A549 (cell line): Measurements from ENCODE around the gene GPATCH1. TPM values are rescaled to one million over a fixed set of nuclear protein-coding genes. Genes with fewer than 3 reads are reported as not detected.
A peak's percentile ranks its signal among the peaks of the same experiment; 100 is the strongest.

Experiments used
- ATAC-seq, 2 experiments: fragments of 200-7000 bp in 1 of 2; fragments of >200 bp in 1 of 2; cut with Nextera tagmentation in 1 of 2; cut with Tn5 transposase in 1 of 2; 3 replicates each; pipeline versions ENCODE4 v1.8.0 to v1.9.1; 2018 to 2020; ENCODE audit warnings: mild to moderate bottlenecking in 1 of 2, moderate library complexity in 1 of 2
- CTCF ChIA-PET: fragments of 300-600 bp; sonication (Branson Sonifier 250); formaldehyde crosslinking; extraction: SDS; loops from one replicate; lab custom pipeline; 2021; ENCODE audit warnings: antibody characterized with exemption, inconsistent platforms; lab: Yijun Ruan, JAX
- POLR2A ChIA-PET: fragments of 350-600 bp; formaldehyde crosslinking; extraction: SDS; loops from one replicate; lab custom pipeline; 2021; ENCODE audit warnings: antibody characterized with exemption, inconsistent platforms; lab: Yijun Ruan, JAX
- DNase-seq, 2 experiments: peaks; one replicate each; pipeline versions ENCODE4 v3.0.0 to v3.0.0-alpha.2; 2011 to 2016; ENCODE audit warnings: low read depth in 1 of 2, low spot score in 1 of 2
- FAIRE-seq: peaks from 2 replicates; lab custom pipeline; 2011; peaks lifted over from hg19 to GRCh38; lab: Jason Lieb, UNC
- H3K27ac ChIP-seq, 2 experiments: fragments of >200 bp; sonication (Bioruptor Twin); formaldehyde crosslinking; 3 replicates each; pipeline ENCODE4 v1.5.1; 2016 to 2017
- H3K4me1 ChIP-seq: fragments of >200 bp; sonication (Bioruptor Twin); formaldehyde crosslinking; 3 replicates; pipeline ENCODE4 v1.6.1; 2016
- H3K4me2 ChIP-seq: fragments of >200 bp; sonication (Bioruptor Twin); formaldehyde crosslinking; 3 replicates; pipeline ENCODE4 v1.6.1; 2016
- H3K4me3 ChIP-seq: fragments of >200 bp; sonication (Bioruptor Twin); formaldehyde crosslinking; 3 replicates; pipeline ENCODE4 v1.5.1; 2016
- H3K9me3 ChIP-seq: fragments of >200 bp; sonication (Bioruptor Twin); formaldehyde crosslinking; 3 replicates; pipeline ENCODE4 v1.6.1; 2016
- ATOH8 ChIP-seq: fragments of 250-450 bp; sonication (Bioruptor Pico); IDR thresholded peaks from 2 replicates; pipeline ENCODE4 v1.5.0; 2020; ENCODE audit warnings: low read depth, mild to moderate bottlenecking, moderate library complexity
- BHLHE40 ChIP-seq: IDR thresholded peaks from 2 replicates; pipeline ENCODE4 v1.6.1; 2012; ENCODE audit warnings: low read depth, low read length, inconsistent platforms
- CBX8 ChIP-seq: fragments of 200-600 bp; sonication (generic); IDR thresholded peaks from 2 replicates; pipeline ENCODE4 v1.6.1; 2016
- EHMT2 ChIP-seq: fragments of 200-600 bp; sonication (generic); IDR thresholded peaks from 2 replicates; pipeline ENCODE4 v1.6.1; 2016; ENCODE audit warnings: antibody characterized with exemption, low read depth, mild to moderate bottlenecking, moderate library complexity
- ESRRA ChIP-seq: fragments of 150-350 bp; IDR thresholded peaks from 2 replicates; pipeline ENCODE4 v1.6.1; 2014; ENCODE audit warnings: mild to moderate bottlenecking, low read length, borderline replicate concordance
- FOXS1 ChIP-seq: fragments of 250-450 bp; sonication (Bioruptor Pico); IDR thresholded peaks from 2 replicates; pipeline ENCODE4 v1.5.0; 2020; ENCODE audit warnings: mild to moderate bottlenecking, moderate library complexity
- GATA3 ChIP-seq: IDR thresholded peaks from 2 replicates; pipeline ENCODE4 v1.6.1; 2012; ENCODE audit warnings: borderline replicate concordance
- HEYL ChIP-seq: fragments of 250-450 bp; sonication (Bioruptor Pico); IDR thresholded peaks from 2 replicates; pipeline ENCODE4 v1.8.0; 2021; ENCODE audit warnings: mild to moderate bottlenecking, moderate library complexity
- HOXB13 ChIP-seq: fragments of 250-450 bp; sonication (Bioruptor Pico); IDR thresholded peaks from 2 replicates; pipeline ENCODE4 v1.5.0; 2020; ENCODE audit warnings: low read depth, mild to moderate bottlenecking, moderate library complexity
- HOXB5 ChIP-seq: fragments of 250-450 bp; sonication (Bioruptor Pico); IDR thresholded peaks from 2 replicates; pipeline ENCODE4 v1.5.0; 2020; ENCODE audit warnings: mild to moderate bottlenecking, moderate library complexity
- JUNB ChIP-seq: fragments of >200 bp; sonication (Bioruptor Twin); formaldehyde crosslinking; IDR thresholded peaks from 2 replicates; pipeline ENCODE4 v1.6.1; 2016
- KDM5A ChIP-seq: fragments of 200-600 bp; sonication (generic); IDR thresholded peaks from 2 replicates; pipeline ENCODE4 v1.6.1; 2016; ENCODE audit warnings: antibody characterized with exemption, mild to moderate bottlenecking
- NFE2L2 ChIP-seq: fragments of 150-350 bp; conservative IDR thresholded peaks from 2 replicates; pipeline ENCODE4 v1.6.1; 2014; ENCODE audit warnings: low read length
- NR3C1 ChIP-seq: fragments of >200 bp; sonication (Bioruptor Twin); formaldehyde crosslinking; IDR thresholded peaks from 3 replicates; pipeline ENCODE4 v1.6.1; 2017
- POLR2A ChIP-seq: IDR thresholded peaks from 2 replicates; pipeline ENCODE4 v1.6.1; 2012; ENCODE audit warnings: mild to moderate bottlenecking, low read length
- POLR2AphosphoS2 ChIP-seq: conservative IDR thresholded peaks from 2 replicates; pipeline ENCODE4 v1.6.1; 2012; ENCODE audit warnings: low read length, improper control_type of control experiment, inconsistent platforms
- RAD21 ChIP-seq, 2 experiments: fragments of >200 bp in 1 of 2; sonication (Bioruptor Twin) in 1 of 2; formaldehyde crosslinking in 1 of 2; IDR thresholded peaks in 1 of 2; conservative IDR thresholded peaks in 1 of 2; 2 replicates in 1 of 2; 3 replicates in 1 of 2; pipeline ENCODE4 v1.6.1; 2012 to 2018; ENCODE audit warnings: inconsistent platforms in 1 of 2
- SMC3 ChIP-seq: fragments of >200 bp; sonication (Bioruptor Twin); formaldehyde crosslinking; IDR thresholded peaks from 3 replicates; pipeline ENCODE4 v1.6.1; 2018; ENCODE audit warnings: inconsistent platforms
- SREBF2 ChIP-seq: fragments of 450-650 bp; IDR thresholded peaks from 2 replicates; pipeline ENCODE4 v1.6.1; 2014; ENCODE audit warnings: mild to moderate bottlenecking, moderate library complexity
- USF2 ChIP-seq: fragments of 450-650 bp; IDR thresholded peaks from 2 replicates; pipeline ENCODE4 v1.6.1; 2014; ENCODE audit warnings: antibody characterized with exemption
- ZC3H11A ChIP-seq: fragments of 450-650 bp; IDR thresholded peaks from 2 replicates; pipeline ENCODE4 v1.6.1; 2014; ENCODE audit warnings: antibody characterized with exemption, mild to moderate bottlenecking
- WGBS: methylation state at CpG from one replicate; pipeline ENCODE4 v1.1.6; 2017; ENCODE audit errors: missing lambda C conversion rate; 5-methylcytosine and 5-hydroxymethylcytosine counted together
- polyA plus RNA-seq, 4 experiments: library from polyadenylated mRNA; depleted of rRNA in 3 of 4; stranded (reverse); fragments of >200 nt; fragmentation: RNase III in 1 of 4; extraction: RNeasy Plus Mini Kit Qiagen cat#74134 plus additional on column Dnase treatment in 1 of 4; gene quantifications; 2 replicates in 3 of 4; 3 replicates in 1 of 4; pipeline ENCODE4 v1.2.3, GENCODE V29; 2011 to 2017
- TF ChIP-seq, protein P1 (sequence below): fragments of >200 bp; sonication (Bioruptor Twin); formaldehyde crosslinking; IDR thresholded peaks from 2 replicates; pipeline ENCODE4 v1.6.1; 2016
- TF ChIP-seq, protein P2 (sequence below): fragments of >200 bp; sonication (Bioruptor Twin); formaldehyde crosslinking; IDR thresholded peaks from 3 replicates; pipeline ENCODE4 v1.5.1; 2016

Gene GPATCH1
- polyA plus RNA-seq, 2 of the 4 experiments (the other 2 are of a cell fraction), result 12.1 to 24.2 TPM

DNA sequence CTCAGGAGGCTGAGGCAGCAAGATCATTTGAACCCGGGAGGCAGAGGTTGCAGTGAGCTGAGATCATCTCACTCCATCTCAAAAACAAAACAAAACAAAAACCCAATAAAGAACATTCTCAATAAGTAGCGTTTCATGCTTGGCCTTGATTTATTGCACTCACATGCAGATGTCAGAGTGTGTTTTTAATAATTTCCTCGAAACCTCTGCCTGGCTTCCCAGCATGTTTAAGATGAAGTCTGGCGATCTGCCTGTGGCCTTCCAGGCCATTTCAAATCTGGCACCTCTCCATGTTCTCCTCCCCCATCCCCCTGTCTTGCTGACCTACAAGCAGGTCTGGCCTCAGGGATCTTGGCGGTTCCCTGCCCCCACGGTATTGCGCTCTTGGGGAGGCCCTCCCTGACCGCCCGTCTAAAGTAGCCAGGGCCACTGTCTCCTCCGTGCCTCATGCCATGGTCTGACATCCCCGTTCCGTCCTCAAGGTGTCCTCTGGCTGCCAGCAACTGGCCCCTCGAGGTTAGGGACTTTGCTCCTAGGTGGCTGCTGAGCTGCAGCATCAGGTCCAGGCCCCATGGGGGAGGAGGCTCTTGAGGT is 52.6 kb downstream of the GPATCH1 start:
- no peak overlapping the region for H3K27ac ChIP-seq

GRCh38 chr19:33134571-33135041 is 53.6 kb downstream of the GPATCH1 start:
- H3K4me3 ChIP-seq, result no peak overlapping the region
- TF ChIP-seq ATOH8 (CRISPR knock-in tag) (no peak), NR3C1 (no peak), ZC3H11A (no peak), USF2 (no peak), SREBF2 (no peak), KDM5A (no peak), FOXS1 (no peak), ESRRA (no peak), HOXB5 (no peak), SMC3 (no peak), BHLHE40 (no peak)
- TF ChIP-seq, protein P1, sequence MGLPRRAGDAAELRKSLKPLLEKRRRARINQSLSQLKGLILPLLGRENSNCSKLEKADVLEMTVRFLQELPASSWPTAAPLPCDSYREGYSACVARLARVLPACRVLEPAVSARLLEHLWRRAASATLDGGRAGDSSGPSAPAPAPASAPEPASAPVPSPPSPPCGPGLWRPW, result no peak
- POLR2A ChIA-PET, result no interaction called here
- no peak for FAIRE-seq
- WGBS, result 88% methylated on average over 29 of the region's 38 CpGs
- DNase-seq, result no peak
- CTCF ChIA-PET, result interaction anchor here (0.6 to 8.8 kb wide), 6 partner anchors 8 to 159 kb away, joined by 3 to 87 read pairs (median 5); no protein-coding TSS in a partner anchor
- ATAC-seq, result no peak
- H3K4me2 ChIP-seq, result no peak overlapping the region
- no peak overlapping the region for H3K27ac ChIP-seq
- no peaks in the 10 kb centered on the region for H3K9me3 ChIP-seq
- H3K4me1 ChIP-seq, result peaks cover 9% of the 10 kb centered on the region; the same call in 2 of the 3 replicates

More for the DNA sequence above, 52.6 kb downstream of the GPATCH1 start:
- Histone ChIP-seq H3K9me3 (no peaks in the 10 kb centered on the region), H3K4me2 (no peak overlapping the region), H3K4me1 (peaks cover 9% of the 10 kb centered on the region; the same call in 2 of the 3 replicates)
- FAIRE-seq (no peak), ATAC-seq (peak; percentile 11 to 26; a peak in 3 of 6 replicates), DNase-seq (peak in 1 of 2 experiments; percentile 51)
- ChIA-PET POLR2A (interaction anchor here (0.6 kb wide), 1 partner anchor 442 kb away, joined by 3 read pairs; no protein-coding TSS in a partner anchor), CTCF (interaction anchor here (0.6 to 17.0 kb wide), 10 partner anchors 8 to 672 kb away, joined by 3 to 193 read pairs (median 5); no protein-coding TSS in a partner anchor)
- TF ChIP-seq POLR2AphosphoS2 (no peak), GATA3 (no peak), EHMT2 (no peak), HEYL (CRISPR knock-in tag) (no peak), HOXB13 (CRISPR knock-in tag) (no peak), JUNB (no peak), POLR2A (no peak), CBX8 (no peak), NFE2L2 (no peak), RAD21 (conservative IDR thresholded peaks at IDR 0.05 in 1 of 2, IDR thresholded peaks at IDR 0.05 in 1 of 2) (no peak)
- TF ChIP-seq, protein P2, sequence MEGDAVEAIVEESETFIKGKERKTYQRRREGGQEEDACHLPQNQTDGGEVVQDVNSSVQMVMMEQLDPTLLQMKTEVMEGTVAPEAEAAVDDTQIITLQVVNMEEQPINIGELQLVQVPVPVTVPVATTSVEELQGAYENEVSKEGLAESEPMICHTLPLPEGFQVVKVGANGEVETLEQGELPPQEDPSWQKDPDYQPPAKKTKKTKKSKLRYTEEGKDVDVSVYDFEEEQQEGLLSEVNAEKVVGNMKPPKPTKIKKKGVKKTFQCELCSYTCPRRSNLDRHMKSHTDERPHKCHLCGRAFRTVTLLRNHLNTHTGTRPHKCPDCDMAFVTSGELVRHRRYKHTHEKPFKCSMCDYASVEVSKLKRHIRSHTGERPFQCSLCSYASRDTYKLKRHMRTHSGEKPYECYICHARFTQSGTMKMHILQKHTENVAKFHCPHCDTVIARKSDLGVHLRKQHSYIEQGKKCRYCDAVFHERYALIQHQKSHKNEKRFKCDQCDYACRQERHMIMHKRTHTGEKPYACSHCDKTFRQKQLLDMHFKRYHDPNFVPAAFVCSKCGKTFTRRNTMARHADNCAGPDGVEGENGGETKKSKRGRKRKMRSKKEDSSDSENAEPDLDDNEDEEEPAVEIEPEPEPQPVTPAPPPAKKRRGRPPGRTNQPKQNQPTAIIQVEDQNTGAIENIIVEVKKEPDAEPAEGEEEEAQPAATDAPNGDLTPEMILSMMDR, result no peak
- TF ChIP-seq, all 56 proteins: peak for 0
- H3K4me3 ChIP-seq, result no peak overlapping the region
- WGBS, result 80% methylated on average over 13 of the region's 13 CpGs
